IMR-90 (cell line): ENCODE data around the gene HAND1. TPM values are rescaled to one million over a fixed set of nuclear protein-coding genes. Genes with fewer than 3 reads are reported as not detected.

ENCODE experiments used
- ATAC-seq: fragments of 200-7000 bp; cut with Tn5 transposase; 2 replicates; pipeline ENCODE4 v1.9.1; 2020; ENCODE audit warnings: low read depth, mild to moderate bottlenecking, moderate library complexity
- BruUV-seq: library from RNA; stranded (reverse); fragments of 400-500 nt; replicated peaks from 2 replicates; lab custom pipeline; 2021; lab: Mats Ljungman, UMichigan
- CTCF ChIA-PET: fragments of 300-600 bp; formaldehyde crosslinking; extraction: SDS; loops from one replicate; lab custom pipeline; 2021; ENCODE audit warnings: antibody characterized with exemption; lab: Yijun Ruan, JAX
- POLR2A ChIA-PET: fragments of 300-600 bp; sonication (Branson Sonifier 250); formaldehyde crosslinking; loops from one replicate; lab custom pipeline; 2022; ENCODE audit warnings: antibody characterized with exemption; ENCODE audit not compliant: unreplicated experiment; lab: Charles Lee
- DNase-seq: peaks from one replicate; pipeline ENCODE4 v3.0.0; 2013
- H2AFZ ChIP-seq: replicated peaks from 2 replicates; pipeline ENCODE3; 2013; ENCODE audit warnings: low read length, mild to moderate bottlenecking; ENCODE audit not compliant: poor library complexity
- H2AK5ac ChIP-seq: 2 replicates; pipeline ENCODE4 v1.6.1; 2013; ENCODE audit warnings: low read depth, low read length, inconsistent platforms
- H2AK9ac ChIP-seq: replicated peaks from 2 replicates; pipeline ENCODE3; 2013; ENCODE audit warnings: mild to moderate bottlenecking, low read depth, low read length, moderate library complexity; ENCODE audit not compliant: poor library complexity
- H2BK120ac ChIP-seq: 2 replicates; pipeline ENCODE4 v1.6.1; 2013; ENCODE audit warnings: low read depth, low read length, inconsistent platforms
- H2BK15ac ChIP-seq: 3 replicates; pipeline ENCODE4 v1.6.1; 2013; ENCODE audit warnings: low read depth, low read length, inconsistent platforms
- H2BK20ac ChIP-seq: 2 replicates; pipeline ENCODE4 v1.6.1; 2013; ENCODE audit warnings: low read depth, mild to moderate bottlenecking, inconsistent platforms, low read length, moderate library complexity
- H2BK5ac ChIP-seq: 2 replicates; pipeline ENCODE4 v1.6.1; 2013; ENCODE audit warnings: mild to moderate bottlenecking, low read depth, low read length, inconsistent platforms; ENCODE audit not compliant: poor library complexity, severe bottlenecking
- H3K14ac ChIP-seq: replicated peaks from 2 replicates; pipeline ENCODE4 v1.6.1; 2013; ENCODE audit warnings: low read depth, low read length, inconsistent platforms
- H3K18ac ChIP-seq: 2 replicates; pipeline ENCODE4 v1.6.1; 2013; ENCODE audit warnings: low read depth, low read length, control low read depth
- H3K23ac ChIP-seq: 2 replicates; pipeline ENCODE4 v1.6.1; 2013; ENCODE audit warnings: low read depth, low read length, inconsistent platforms
- H3K27ac ChIP-seq: 2 replicates; pipeline ENCODE4 v1.5.1; 2013; ENCODE audit warnings: mild to moderate bottlenecking, control low read depth, low read length; ENCODE audit not compliant: insufficient read depth
- H3K27me3 ChIP-seq: 2 replicates; pipeline ENCODE4 v1.6.1; 2013; ENCODE audit warnings: low read length; ENCODE audit not compliant: control insufficient read depth, insufficient read depth
- H3K36me3 ChIP-seq: 2 replicates; pipeline ENCODE4 v1.6.1; 2013; ENCODE audit warnings: low read length, mixed read lengths; ENCODE audit not compliant: control insufficient read depth, insufficient read depth
- H3K4ac ChIP-seq: 2 replicates; pipeline ENCODE4 v1.6.1; 2013; ENCODE audit warnings: low read depth, low read length, inconsistent platforms
- H3K4me1 ChIP-seq: 2 replicates; pipeline ENCODE4 v1.6.1; 2013; ENCODE audit warnings: low read length, mixed read lengths; ENCODE audit not compliant: control insufficient read depth, insufficient read depth
- H3K4me2 ChIP-seq: 2 replicates; pipeline ENCODE4 v1.6.1; 2013; ENCODE audit warnings: low read depth, mild to moderate bottlenecking, control low read depth, low read length, moderate library complexity
- H3K4me3 ChIP-seq: 2 replicates; pipeline ENCODE4 v1.5.1; 2013; ENCODE audit warnings: low read depth, mild to moderate bottlenecking, control low read depth, low read length, moderate library complexity; ENCODE audit not compliant: insufficient read depth
- H3K56ac ChIP-seq: 2 replicates; pipeline ENCODE4 v1.6.1; 2013; ENCODE audit warnings: low read length, inconsistent platforms; ENCODE audit not compliant: insufficient read depth; ENCODE audit errors: extremely low read depth
- H3K79me1 ChIP-seq, 2 experiments: 2 replicates each; pipeline ENCODE4 v1.6.1; 2013; ENCODE audit warnings: low read length in 2 of 2, inconsistent platforms in 1 of 2, low read depth in 1 of 2
- H3K9ac ChIP-seq: 2 replicates; pipeline ENCODE4 v1.6.1; 2013; ENCODE audit warnings: low read depth, low read length, control low read depth
- H3K9me1 ChIP-seq: 2 replicates; pipeline ENCODE4 v1.6.1; 2013; ENCODE audit warnings: low read length, inconsistent platforms; ENCODE audit not compliant: insufficient read depth
- H3K9me3 ChIP-seq: 2 replicates; pipeline ENCODE4 v1.6.1; 2013; ENCODE audit warnings: low read length; ENCODE audit not compliant: control insufficient read depth, insufficient read depth
- H4K20me1 ChIP-seq: 2 replicates; pipeline ENCODE4 v1.6.1; 2013; ENCODE audit warnings: low read length, inconsistent platforms; ENCODE audit not compliant: insufficient read depth
- H4K5ac ChIP-seq: 2 replicates; pipeline ENCODE4 v1.6.1; 2013; ENCODE audit warnings: mild to moderate bottlenecking, low read depth, low read length, control low read depth
- H4K8ac ChIP-seq, 2 experiments: 2 replicates each; pipeline ENCODE4 v1.6.1; 2013; ENCODE audit warnings: low read depth in 2 of 2, low read length in 2 of 2, control low read depth in 1 of 2, inconsistent platforms in 1 of 2
- H4K91ac ChIP-seq: 2 replicates; pipeline ENCODE4 v1.6.1; 2013; ENCODE audit warnings: low read depth, low read length, inconsistent platforms; ENCODE audit not compliant: insufficient read depth
- CEBPB ChIP-seq: IDR thresholded peaks from 2 replicates; pipeline ENCODE4 v1.6.1; 2012; ENCODE audit warnings: low read depth, low read length, improper control_type of control experiment
- WGBS, 2 experiments: methylation state at CpG; one replicate each; pipeline versions ENCODE4 v1.1.5 to v1.1.7; 2013; ENCODE audit warnings: missing lambda C conversion rate in 2 of 2; ENCODE audit not compliant: insufficient read length in 1 of 2; ENCODE audit errors: extremely low coverage in 2 of 2; 5-methylcytosine and 5-hydroxymethylcytosine counted together
- dilution Hi-C: fragments of 300-500 bp; cut with HindIII; formaldehyde crosslinking; loops from one replicate; pipeline ENCODE4 v1.14.3; 2018; ENCODE audit warnings: low sequenced_read_pairs; ENCODE audit not compliant: unreplicated experiment
- in situ Hi-C: fragments of 300-500 bp; cut with MboI; formaldehyde crosslinking; loops from 3 replicates; pipeline ENCODE4 v1.14.3; 2019; ENCODE audit warnings: low sequenced_read_pairs, inconsistent platforms, mixed read lengths
- intact Hi-C: fragments of 100-400 bp; cut with micrococcal nuclease; formaldehyde crosslinking; loops from 2 replicates; pipeline ENCODE4 v1.10.0; 2022
- polyA plus RNA-seq, 3 experiments: library from polyadenylated mRNA; depleted of rRNA; stranded (reverse); fragments of >200 nt; gene quantifications; 2 replicates each; pipeline ENCODE4 v1.2.3, GENCODE V29; 2012; ENCODE audit warnings: low replicate concordance in 1 of 3
- total RNA-seq: library from RNA; depleted of rRNA; stranded (reverse); fragments of >200 nt; gene quantifications from 2 replicates; pipeline ENCODE4 v1.2.3, GENCODE V29; 2012
- TF ChIP-seq, protein P1 (sequence below): conservative IDR thresholded peaks from 2 replicates; pipeline ENCODE4 v1.5.1; 2012; ENCODE audit warnings: mild to moderate bottlenecking, low read depth, low read length, improper control_type of control experiment

HAND1 gene
- total and polyA plus RNA-seq, 2 of the 4 experiments (the other 2 are of a cell fraction) = not detected

DNA sequence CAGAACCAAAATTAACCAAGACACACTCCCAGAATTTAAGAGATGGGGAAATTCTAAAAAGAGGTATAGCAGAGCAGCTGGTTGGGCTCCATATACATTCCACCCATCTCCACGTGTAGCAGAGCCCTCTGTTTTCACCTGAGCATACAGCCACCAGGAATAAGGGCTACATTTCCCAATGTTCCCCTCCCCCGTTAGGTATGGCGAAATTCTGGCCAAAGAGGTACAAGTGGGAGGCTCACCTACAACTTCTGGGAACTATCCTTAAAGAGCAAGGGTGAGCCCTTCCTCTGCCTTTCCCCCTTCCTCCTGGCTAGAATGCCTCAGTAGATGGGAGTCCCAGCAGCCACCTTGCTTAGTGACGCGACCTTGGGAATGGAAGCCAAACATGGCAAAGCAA, 37.5 kb downstream of the HAND1 start:
- peaks cover 21% of the 10 kb centered on the region for H3K36me3 ChIP-seq
- H3K79me1 ChIP-seq = peaks cover 7 to 11% of the 10 kb centered on the region in 2 experiments; a peak in 2 of 4 replicates
- H3K56ac ChIP-seq = no peak overlapping the region
- no peak overlapping the region for H3K9ac ChIP-seq
- H2BK5ac ChIP-seq = no peak overlapping the region
- no peak overlapping the region for H2AFZ ChIP-seq
- TF ChIP-seq, protein P1, sequence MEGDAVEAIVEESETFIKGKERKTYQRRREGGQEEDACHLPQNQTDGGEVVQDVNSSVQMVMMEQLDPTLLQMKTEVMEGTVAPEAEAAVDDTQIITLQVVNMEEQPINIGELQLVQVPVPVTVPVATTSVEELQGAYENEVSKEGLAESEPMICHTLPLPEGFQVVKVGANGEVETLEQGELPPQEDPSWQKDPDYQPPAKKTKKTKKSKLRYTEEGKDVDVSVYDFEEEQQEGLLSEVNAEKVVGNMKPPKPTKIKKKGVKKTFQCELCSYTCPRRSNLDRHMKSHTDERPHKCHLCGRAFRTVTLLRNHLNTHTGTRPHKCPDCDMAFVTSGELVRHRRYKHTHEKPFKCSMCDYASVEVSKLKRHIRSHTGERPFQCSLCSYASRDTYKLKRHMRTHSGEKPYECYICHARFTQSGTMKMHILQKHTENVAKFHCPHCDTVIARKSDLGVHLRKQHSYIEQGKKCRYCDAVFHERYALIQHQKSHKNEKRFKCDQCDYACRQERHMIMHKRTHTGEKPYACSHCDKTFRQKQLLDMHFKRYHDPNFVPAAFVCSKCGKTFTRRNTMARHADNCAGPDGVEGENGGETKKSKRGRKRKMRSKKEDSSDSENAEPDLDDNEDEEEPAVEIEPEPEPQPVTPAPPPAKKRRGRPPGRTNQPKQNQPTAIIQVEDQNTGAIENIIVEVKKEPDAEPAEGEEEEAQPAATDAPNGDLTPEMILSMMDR = no peak
- TF ChIP-seq CEBPB = 0 out of 2 replicates have a peak, but pooled peaks have one; percentile 29
- dilution Hi-C loops = no loop called here
- no peak overlapping the region for H2BK15ac ChIP-seq
- no peak overlapping the region for H3K4me2 ChIP-seq
- ATAC-seq = no peak
- no peaks in the 10 kb centered on the region for H3K4me1 ChIP-seq
- no peaks in the 10 kb centered on the region; the same call in 1 of the 2 replicates for H3K9me1 ChIP-seq
- H3K18ac ChIP-seq = no peak overlapping the region
- no peaks in the 10 kb centered on the region; the same call in 1 of the 2 replicates for H4K20me1 ChIP-seq
- no peak overlapping the region for H2BK20ac ChIP-seq
- no peak overlapping the region for H3K14ac ChIP-seq
- no peak overlapping the region for H3K4me3 ChIP-seq
- no peak overlapping the region for H3K23ac ChIP-seq
- in situ Hi-C loops = no loop called here
- no peaks in the 10 kb centered on the region for H3K9me3 ChIP-seq
- no peak overlapping the region for H3K4ac ChIP-seq
- H4K91ac ChIP-seq = no peak overlapping the region
- no peak overlapping the region for H2BK120ac ChIP-seq
- H3K27me3 ChIP-seq = no peaks in the 10 kb centered on the region
- no peak overlapping the region for H3K27ac ChIP-seq
- H4K5ac ChIP-seq = no peak overlapping the region
- no peak overlapping the region for H4K8ac ChIP-seq
- intact Hi-C loops = no loop called here
- no CpG with 5 or more reads among the region's 5 CpGs for WGBS, 2 experiments
- CTCF ChIA-PET = interaction anchor here (0.8 kb wide), 1 partner anchor 36 kb away, joined by 4 read pairs; no protein-coding TSS in a partner anchor
- no TSS peak for BruUV-seq
- H2AK9ac ChIP-seq = no peak overlapping the region
- POLR2A ChIA-PET = no interaction called here
- no peak for DNase-seq
- H2AK5ac ChIP-seq = no peak overlapping the region
